ENCODE results near the gene RUSF1. TPM values are rescaled to one million over a fixed set of nuclear protein-coding genes. Genes with fewer than 3 reads are reported as not detected.

RUSF1 gene
- total RNA-seq, 1 experiment from 2014 or later, result 21.0 TPM

DNA sequence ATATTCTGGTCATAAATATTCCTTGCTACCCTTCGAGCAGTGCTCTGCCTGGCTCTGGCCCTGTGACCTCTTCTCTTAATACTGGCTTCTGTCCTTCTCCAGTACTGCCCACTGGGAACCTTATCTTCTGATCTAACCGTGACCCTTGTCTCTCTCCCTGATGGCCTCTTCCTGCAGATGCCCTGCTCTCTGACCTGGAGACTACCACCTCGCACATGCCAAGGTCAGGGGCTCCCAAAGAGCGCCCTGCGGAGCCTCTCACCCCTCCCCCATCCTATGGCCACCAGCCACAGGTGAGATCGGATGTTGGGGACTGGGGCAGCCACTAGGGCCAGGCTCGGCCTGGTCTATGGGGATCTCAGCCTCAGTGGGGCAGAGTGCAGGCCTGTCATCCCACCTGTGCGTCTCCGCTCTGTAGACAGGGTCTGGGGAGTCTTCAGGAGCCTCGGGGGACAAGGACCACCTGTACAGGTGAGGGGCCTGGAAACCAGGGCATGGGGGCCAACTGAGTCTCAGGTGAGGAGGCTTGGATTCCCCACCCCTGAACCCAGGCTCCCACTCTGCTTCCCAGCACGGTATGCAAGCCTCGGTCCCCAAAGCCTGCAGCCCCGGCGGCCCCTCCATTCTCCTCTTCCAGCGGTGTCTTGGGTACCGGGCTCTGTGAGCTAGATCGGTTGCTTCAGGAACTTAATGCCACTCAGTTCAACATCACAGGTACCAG, 34.8 kb downstream of the RUSF1 start:
- no peaks in the 10 kb centered on the region for H3K9me3 ChIP-seq (replicated peaks)
- peaks cover 34% of the 10 kb centered on the region for H3K36me3 ChIP-seq
- no peak for DNase-seq
- H3K4me1 ChIP-seq, result 0 out of 2 replicates have a peak, but pooled peaks cover 2% of the 10 kb centered on the region
- H3K27ac ChIP-seq, result no peak overlapping the region
- H3K4me3 ChIP-seq, result no peak overlapping the region
- no peaks in the 10 kb centered on the region for H3K27me3 ChIP-seq

DNA sequence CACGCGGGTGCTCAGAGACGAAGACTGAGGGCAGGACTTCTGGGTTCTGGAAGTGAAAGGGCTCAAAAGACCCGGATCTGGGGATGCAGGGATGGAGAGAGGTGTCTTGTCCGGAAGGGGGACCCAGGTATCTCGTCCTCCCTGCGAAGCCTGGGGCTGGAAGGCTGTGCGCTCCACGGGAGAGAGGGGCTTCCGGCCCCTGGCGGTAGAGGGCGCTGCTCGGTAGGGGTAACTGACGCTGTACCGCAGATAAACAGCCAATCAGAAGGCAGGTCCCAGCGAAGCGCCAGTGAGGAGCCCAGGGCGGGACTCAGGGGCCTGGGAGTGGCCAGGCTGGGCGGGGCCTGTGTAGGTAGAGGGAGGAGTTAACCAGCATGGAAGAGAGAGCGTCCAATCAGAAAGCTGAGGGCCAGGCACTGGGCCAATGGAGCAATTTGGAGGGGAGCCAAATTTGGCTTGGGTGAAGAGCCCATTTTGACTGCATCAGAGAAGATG, 35.4 kb downstream of the RUSF1 start:
- Histone ChIP-seq H3K36me3 (peaks cover 31% of the 10 kb centered on the region), H3K4me3 (peak overlapping the region; percentile 73), H3K9me3 (replicated peaks) (no peaks in the 10 kb centered on the region), H3K27ac (peak overlapping the region; percentile 70; the same call in 1 of the 2 replicates), H3K27me3 (no peaks in the 10 kb centered on the region), H3K4me1 (0 out of 2 replicates have a peak, but pooled peaks cover 2% of the 10 kb centered on the region)
- DNase-seq, result peak; percentile 70 to 82

DNA sequence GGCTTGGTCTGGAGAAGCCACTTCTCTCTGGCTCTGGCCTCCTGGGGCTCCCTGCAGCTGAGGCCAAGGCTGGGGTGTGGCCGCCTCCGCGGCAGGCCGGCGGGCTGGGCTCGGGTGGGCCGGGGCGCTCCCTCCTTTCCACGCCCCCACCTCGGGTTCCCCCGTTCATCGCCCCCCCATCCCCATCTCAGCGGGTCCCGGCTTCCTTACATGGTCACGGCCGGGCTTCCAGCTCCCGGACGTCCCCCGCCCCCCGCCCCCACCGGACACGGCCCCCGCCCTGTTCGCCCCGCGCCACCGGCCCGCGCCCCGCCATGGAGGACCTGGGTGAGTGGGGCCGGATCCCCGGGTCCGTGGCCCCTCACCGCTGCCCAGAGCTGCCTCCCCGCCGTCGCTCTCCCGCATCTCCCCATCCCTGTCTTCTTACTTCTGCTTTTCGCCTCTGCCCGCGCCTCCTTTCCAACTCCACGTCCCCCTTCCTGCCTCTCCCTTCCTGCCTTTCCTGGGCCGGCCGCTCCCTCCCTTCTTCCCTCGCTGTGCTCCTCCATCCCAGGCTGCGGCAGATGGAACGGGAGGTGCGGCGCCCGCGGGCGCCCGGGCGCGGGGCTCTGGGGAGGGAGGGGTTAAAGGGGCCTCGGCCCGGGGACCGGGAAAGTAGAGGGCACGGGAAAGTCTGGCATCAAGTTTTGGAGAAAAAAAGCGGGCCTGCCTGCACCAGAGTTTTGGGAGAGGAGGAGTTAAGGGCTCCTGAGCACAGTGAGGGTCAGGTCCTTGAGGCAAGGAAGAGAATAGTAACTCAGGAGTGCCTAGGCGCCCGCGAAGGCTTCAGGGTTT, 36.1 kb downstream of the RUSF1 start, which contains the start of gene TGFB1I1:
Gene TGFB1I1 (plus strand): TSS at position 278 of the 834 bp plus-strand sequence. CDS start 37 bp downstream, at position 315.
- H3K4me3 ChIP-seq, result peak within 1 kb of the TSS; percentile 73
- no peaks in the 10 kb centered on the region for H3K27me3 ChIP-seq
- H3K4me1 ChIP-seq, result 0 out of 2 replicates have a peak, but pooled peaks cover 2% of the 10 kb centered on the region
- H3K36me3 ChIP-seq, result peaks cover 29% of the 10 kb centered on the region
- peak; percentile 82 to 83 for DNase-seq
- H3K27ac ChIP-seq, result peak within 1 kb of the TSS; percentile 70
- H3K9me3 ChIP-seq (replicated peaks), result no peaks in the 10 kb centered on the region

DNA sequence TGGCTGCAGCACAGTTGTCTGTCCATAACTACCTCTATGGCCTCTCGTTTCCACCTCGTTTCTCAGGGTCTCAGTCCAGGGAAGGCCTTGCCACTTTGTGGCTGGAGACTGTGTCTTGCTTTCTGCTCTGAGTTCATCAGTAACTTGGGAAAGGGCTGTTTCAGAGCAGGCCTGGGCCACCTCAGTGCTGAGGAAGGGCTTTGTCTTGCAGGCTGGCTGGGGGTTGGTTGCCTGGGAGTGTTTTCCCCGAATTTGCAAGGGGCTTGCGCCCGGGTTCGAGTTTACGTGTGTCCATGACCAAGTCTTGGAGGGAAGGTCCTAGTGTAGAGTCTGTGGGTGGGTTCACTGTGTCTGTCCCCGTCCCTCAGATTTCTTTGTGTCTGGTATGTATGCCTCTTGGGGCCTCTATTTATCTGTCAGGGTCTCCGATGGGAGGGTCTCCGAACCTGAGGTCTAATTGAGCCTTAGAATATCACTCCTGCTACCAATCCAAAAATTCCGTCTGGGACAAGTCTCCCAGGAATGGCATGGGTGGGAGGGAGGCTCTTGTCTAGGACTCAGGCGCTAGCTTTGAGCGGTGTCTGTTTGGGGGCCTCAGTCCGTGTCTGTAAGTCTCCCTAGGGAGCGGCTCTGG, 36.8 kb downstream of the RUSF1 start:
- Histone ChIP-seq H3K36me3 (peaks cover 25% of the 10 kb centered on the region), H3K4me3 (peak overlapping the region; percentile 73), H3K9me3 (replicated peaks) (no peaks in the 10 kb centered on the region), H3K4me1 (0 out of 2 replicates have a peak, but pooled peaks cover 2% of the 10 kb centered on the region), H3K27ac (peak overlapping the region; percentile 70), H3K27me3 (no peaks in the 10 kb centered on the region)
- peak in 1 of 2 experiments; percentile 32 for DNase-seq

DNA sequence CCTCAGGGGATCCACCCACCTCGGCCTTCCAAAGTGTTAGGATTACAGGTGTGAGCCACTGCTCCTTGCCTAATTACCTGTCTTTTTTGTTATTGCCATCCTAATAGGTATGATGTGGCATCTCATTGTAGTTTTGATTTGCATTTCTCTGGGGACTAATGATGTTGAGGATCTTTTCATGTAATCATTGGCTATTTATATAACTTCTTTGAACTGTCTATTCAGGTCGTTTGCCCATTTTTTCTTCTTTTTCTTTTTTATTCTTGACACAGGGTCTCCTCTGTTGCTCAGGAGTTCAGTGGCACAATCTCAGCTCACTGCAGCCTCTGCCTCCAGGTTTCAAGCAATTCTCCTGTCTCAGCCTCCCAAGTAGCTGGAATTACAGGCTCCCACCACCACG, 37.6 kb downstream of the RUSF1 start:
- Histone ChIP-seq H3K36me3 (peaks cover 20% of the 10 kb centered on the region), H3K27ac (no peak overlapping the region), H3K4me1 (0 out of 2 replicates have a peak, but pooled peaks cover 2% of the 10 kb centered on the region), H3K27me3 (no peaks in the 10 kb centered on the region), H3K4me3 (peak overlapping the region; percentile 73; the same call in 1 of the 2 replicates), H3K9me3 (replicated peaks) (no peaks in the 10 kb centered on the region)
- DNase-seq, result no peak

DNA sequence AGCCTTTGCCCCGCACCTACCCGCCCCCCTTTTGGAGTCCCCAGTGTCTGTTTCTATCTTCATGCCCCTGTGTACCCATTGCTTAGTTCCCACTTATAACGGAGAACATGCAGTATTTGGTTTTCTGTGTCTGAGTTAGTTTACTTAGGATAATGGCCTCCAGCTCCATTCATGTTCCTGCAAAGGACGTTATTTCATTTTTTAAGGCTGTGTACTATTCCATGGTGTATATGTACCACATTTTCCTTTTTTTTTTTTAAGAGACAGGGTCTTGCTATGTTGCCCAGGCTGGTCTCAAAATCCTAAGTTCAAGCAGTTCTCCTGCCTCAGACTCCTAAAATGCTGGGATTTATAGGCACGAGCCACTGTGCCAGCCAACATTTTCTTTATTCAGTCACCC, 40.3 kb downstream of the RUSF1 start:
- Histone ChIP-seq H3K4me1 (no peaks in the 10 kb centered on the region), H3K27ac (no peak overlapping the region), H3K27me3 (no peaks in the 10 kb centered on the region), H3K36me3 (no peaks in the 10 kb centered on the region; the same call in 1 of the 2 replicates), H3K4me3 (no peak overlapping the region), H3K9me3 (replicated peaks) (no peaks in the 10 kb centered on the region)
- no peak for DNase-seq

DNA sequence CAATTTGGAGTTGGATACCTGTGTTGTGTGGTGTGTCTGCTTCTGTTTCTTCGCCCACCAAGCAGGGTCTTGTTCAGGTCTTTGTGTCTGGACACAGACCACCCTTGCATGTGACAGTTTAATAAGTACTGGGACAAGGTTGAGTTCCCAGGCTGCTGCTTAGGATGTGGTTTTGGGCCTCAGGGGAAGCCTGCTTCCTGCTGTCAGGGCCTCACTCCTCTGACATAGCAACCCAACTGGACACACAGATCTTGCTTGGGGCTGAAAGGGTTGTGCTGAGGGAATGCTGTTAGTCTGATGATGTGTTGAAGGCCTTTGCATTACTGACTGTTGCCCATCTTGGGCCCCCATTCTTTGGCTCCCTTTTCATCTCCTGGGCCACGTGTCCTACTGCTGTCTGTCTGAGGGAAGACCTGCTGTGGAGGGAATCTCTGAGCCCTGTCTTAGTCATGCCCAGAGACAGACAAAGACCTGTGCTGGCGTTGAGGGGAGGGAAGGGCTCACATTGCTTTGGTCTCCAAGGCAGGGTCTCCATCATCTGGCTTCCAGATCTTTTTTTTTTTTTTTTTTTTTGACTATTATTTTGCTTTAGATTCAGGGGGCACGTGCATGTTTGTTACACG, 40.9 kb downstream of the RUSF1 start:
- peak in 1 of 2 experiments; percentile 27 for DNase-seq
- Histone ChIP-seq H3K27me3 (no peaks in the 10 kb centered on the region), H3K9me3 (replicated peaks) (no peaks in the 10 kb centered on the region), H3K27ac (no peak overlapping the region), H3K36me3 (no peaks in the 10 kb centered on the region; the same call in 1 of the 2 replicates), H3K4me3 (no peak overlapping the region), H3K4me1 (no peaks in the 10 kb centered on the region)

DNA sequence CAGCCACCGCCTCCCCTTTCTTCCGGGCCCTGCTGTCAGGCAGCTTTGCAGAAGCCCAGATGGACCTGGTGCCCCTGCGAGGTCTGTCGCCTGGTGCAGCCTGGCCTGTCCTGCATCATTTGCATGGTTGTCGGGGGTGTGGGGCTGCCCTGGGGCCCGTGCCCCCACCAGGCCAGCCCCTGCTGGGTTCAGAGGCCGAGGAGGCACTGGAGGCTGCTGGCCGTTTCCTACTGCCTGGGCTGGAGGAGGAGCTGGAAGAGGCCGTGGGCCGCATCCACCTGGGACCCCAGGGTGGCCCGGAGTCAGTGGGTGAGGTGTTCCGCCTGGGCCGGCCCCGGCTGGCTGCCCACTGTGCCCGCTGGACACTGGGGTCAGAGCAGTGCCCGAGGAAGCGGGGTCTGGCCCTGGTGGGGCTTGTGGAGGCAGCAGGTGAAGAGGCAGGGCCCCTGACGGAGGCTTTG, 41.8 kb downstream of the RUSF1 start:
- H3K4me3 ChIP-seq, result no peak overlapping the region
- H3K27ac ChIP-seq, result no peak overlapping the region
- H3K27me3 ChIP-seq, result no peaks in the 10 kb centered on the region
- H3K36me3 ChIP-seq, result no peaks in the 10 kb centered on the region; the same call in 1 of the 2 replicates
- no peaks in the 10 kb centered on the region for H3K4me1 ChIP-seq
- no peaks in the 10 kb centered on the region for H3K9me3 ChIP-seq (replicated peaks)
- DNase-seq, result no peak

DNA sequence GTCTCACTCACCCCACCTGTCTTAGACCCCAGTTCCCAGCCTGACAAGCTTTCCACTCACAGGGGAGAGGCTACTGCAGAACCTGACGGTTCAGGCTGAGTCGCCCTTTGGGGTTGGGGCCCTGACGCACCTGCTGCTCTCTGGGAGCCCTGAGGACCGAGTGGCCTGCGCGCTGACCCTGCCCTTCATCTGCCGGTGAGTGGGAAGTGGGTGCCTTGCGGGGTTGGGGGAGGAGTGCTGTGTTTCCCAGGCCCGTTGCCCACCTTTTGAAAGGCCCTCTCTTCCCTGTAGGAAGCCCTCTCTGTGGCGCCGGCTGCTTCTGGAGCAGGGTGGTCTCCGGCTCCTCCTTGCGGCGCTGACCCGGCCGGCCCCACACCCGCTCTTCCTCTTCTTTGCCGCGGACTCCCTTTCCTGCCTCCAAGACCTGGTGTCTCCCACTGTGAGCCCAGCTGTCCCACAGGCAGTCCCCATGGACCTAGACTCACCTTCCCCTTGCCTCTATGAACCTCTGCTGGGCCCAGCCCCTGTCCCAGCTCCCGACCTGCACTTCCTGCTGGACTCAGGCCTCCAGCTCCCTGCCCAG, 42.3 kb downstream of the RUSF1 start:
- Histone ChIP-seq H3K9me3 (replicated peaks) (no peaks in the 10 kb centered on the region), H3K4me3 (no peak overlapping the region), H3K27ac (no peak overlapping the region), H3K36me3 (no peaks in the 10 kb centered on the region; the same call in 1 of the 2 replicates), H3K27me3 (no peaks in the 10 kb centered on the region), H3K4me1 (no peaks in the 10 kb centered on the region)
- DNase-seq, result no peak

DNA sequence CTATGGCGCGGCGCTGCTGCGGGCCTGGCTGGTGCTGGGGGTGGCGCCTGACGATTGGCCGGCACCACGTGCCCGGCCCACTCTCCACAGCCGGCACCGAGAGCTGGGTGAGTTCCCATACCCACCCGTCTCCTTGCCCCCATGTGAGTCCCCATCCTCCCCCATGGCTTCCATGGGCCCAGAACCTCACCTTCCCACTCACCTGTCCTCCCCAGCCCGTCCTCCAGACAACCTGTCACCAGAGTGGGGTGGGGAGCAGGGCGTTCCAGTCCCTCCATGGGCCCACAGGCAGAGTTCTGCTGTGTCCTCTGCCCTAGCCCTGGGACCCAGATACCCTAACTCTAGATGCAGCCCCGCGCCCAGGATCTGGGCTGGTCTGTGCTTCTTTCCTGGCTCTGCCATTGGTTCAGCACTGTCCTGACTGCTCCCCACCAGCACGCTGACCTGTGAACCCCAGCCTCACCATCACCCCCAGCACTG, 43.4 kb downstream of the RUSF1 start:
- no peak overlapping the region for H3K4me3 ChIP-seq
- H3K4me1 ChIP-seq, result no peaks in the 10 kb centered on the region
- no peak overlapping the region for H3K27ac ChIP-seq
- no peak for DNase-seq
- no peaks in the 10 kb centered on the region for H3K27me3 ChIP-seq
- no peaks in the 10 kb centered on the region for H3K9me3 ChIP-seq (replicated peaks)
- H3K36me3 ChIP-seq, result no peaks in the 10 kb centered on the region; the same call in 1 of the 2 replicates

DNA sequence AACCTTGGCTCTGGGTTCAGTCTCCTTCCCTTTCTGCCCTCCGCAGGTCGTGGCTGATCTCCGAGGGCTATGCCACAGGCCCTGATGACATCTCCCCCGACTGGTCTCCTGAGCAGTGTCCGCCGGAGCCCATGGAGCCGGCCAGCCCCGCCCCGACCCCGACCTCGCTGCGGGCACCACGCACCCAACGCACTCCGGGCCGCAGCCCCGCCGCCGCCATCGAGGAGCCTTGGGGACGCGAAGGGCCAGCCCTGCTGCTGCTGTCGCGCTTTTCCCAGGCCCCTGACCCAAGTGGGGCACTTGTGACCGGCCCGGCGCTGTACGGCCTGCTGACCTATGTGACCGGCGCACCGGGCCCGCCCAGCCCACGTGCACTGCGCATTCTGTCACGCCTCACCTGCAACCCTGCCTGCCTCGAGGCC, 43.8 kb downstream of the RUSF1 start:
- no peaks in the 10 kb centered on the region for H3K27me3 ChIP-seq
- no peak overlapping the region for H3K4me3 ChIP-seq
- DNase-seq, result no peak
- H3K36me3 ChIP-seq, result no peaks in the 10 kb centered on the region; the same call in 1 of the 2 replicates
- H3K4me1 ChIP-seq, result no peaks in the 10 kb centered on the region
- H3K9me3 ChIP-seq (replicated peaks), result no peaks in the 10 kb centered on the region
- no peak overlapping the region for H3K27ac ChIP-seq

DNA sequence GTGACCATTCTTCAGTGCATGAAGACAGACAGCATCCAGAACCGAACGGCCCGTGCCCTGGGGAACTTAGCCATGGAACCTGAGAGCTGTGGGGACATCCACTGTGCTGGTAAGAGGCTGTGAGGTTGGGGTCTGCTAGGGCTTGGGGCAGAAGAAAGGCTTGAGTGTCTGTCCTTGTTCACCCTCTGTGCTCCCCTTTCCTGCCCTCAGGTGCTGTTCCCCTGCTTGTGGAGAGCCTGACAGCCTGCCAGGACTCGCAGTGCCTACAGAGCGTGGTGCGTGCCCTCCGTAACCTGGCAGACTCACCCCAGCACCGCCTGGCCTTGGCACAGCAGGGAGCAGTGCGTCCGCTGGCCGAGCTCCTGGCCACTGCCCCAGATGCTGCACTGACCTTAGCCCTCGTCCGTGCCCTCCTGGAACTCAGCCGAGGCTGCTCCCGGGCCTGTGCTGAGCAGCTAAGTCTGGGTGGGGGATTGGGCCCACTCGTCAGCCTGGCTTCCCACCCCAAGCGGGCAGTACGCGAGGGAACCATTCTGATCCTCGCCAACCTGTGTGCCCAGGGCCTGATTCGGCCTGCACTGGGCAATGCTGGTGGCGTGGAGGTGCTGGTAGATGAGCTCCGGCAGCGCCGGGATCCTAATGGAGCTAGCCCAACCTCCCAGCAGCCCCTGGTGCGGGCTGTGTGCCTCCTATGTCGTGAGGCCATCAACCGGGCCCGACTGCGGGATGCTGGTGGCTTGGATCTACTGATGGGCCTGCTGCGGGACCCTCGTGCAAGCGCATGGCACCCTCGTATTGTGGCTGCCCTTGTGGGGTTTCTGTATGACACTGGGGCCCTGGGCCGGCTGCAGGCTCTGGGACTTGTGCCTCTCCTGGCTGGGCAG, 46.0 kb downstream of the RUSF1 start:
- no peaks in the 10 kb centered on the region for H3K27me3 ChIP-seq
- H3K4me1 ChIP-seq, result no peaks in the 10 kb centered on the region
- no peak for DNase-seq

More for the DNA sequence above, 46.0 kb downstream of the RUSF1 start:
- H3K36me3 ChIP-seq, result no peaks in the 10 kb centered on the region; the same call in 1 of the 2 replicates
- H3K27ac ChIP-seq, result no peak overlapping the region
- H3K9me3 ChIP-seq (replicated peaks), result no peaks in the 10 kb centered on the region
- H3K4me3 ChIP-seq, result no peak overlapping the region

Data from SJCRH30 (cell line).